K562 (cell line): ENCODE measurements around the gene CCDC196. TPM values are rescaled to one million over a fixed set of nuclear protein-coding genes. Genes with fewer than 3 reads are reported as not detected.

Experiments
- ASH1L ChIP-seq: fragments of 450-650 bp; IDR thresholded peaks from 2 replicates; pipeline ENCODE4 v1.6.1; 2018; ENCODE audit warnings: borderline replicate concordance, mild to moderate bottlenecking, low read depth; ENCODE audit not compliant: partially characterized antibody
- CBX3 ChIP-seq, 2 experiments: IDR thresholded peaks; 1 replicate in 1 of 2; 2 replicates in 1 of 2; pipeline ENCODE4 v1.6.1; 2012; ENCODE audit warnings: inconsistent platforms in 2 of 2, low read length in 2 of 2, borderline replicate concordance in 1 of 2, control low read depth in 1 of 2
- ETS1 ChIP-seq: conservative IDR thresholded peaks from 2 replicates; pipeline ENCODE4 v1.6.1; 2011; ENCODE audit warnings: low read depth, mild to moderate bottlenecking, low read length; ENCODE audit not compliant: control insufficient read depth
- ETV6 ChIP-seq, 3 experiments: fragments of 150-350 bp in 1 of 3; sonication (generic) in 1 of 3; formaldehyde crosslinking in 1 of 3; IDR thresholded peaks; 2 replicates each; pipeline versions ENCODE4 v1.6.1 to v1.8.0; 2014 to 2022; ENCODE audit warnings: borderline replicate concordance in 2 of 3, low read depth in 2 of 3, antibody characterized with exemption in 1 of 3, low read length in 1 of 3, mild to moderate bottlenecking in 1 of 3, missing genetic modification reagents in 1 of 3
- HDAC6 ChIP-seq: IDR thresholded peaks from 2 replicates; pipeline ENCODE4 v1.6.1; 2012; ENCODE audit warnings: low read depth, mild to moderate bottlenecking, control low read depth, inconsistent platforms, low read length, moderate library complexity
- MCM3 ChIP-seq: fragments of 450-650 bp; IDR thresholded peaks from 2 replicates; pipeline ENCODE4 v1.6.1; 2016
- MCM7 ChIP-seq, 2 experiments: fragments of 450-650 bp; IDR thresholded peaks; 2 replicates each; pipeline ENCODE4 v1.6.1; 2016 to 2018
- MNT ChIP-seq, 2 experiments: fragments of 450-650 bp; conservative IDR thresholded peaks; 2 replicates each; pipeline ENCODE4 v1.6.1; 2017; ENCODE audit warnings: mild to moderate bottlenecking in 2 of 2, moderate library complexity in 2 of 2
- NFE2L1 ChIP-seq: fragments of 450-650 bp; IDR thresholded peaks from 2 replicates; pipeline ENCODE4 v1.6.1; 2016; ENCODE audit warnings: missing genetic modification characterization, low read depth, mild to moderate bottlenecking, missing compliant biosample characterization, moderate library complexity, borderline replicate concordance
- RBM14 ChIP-seq: fragments of 200-400 bp; formaldehyde crosslinking; IDR thresholded peaks from 2 replicates; pipeline ENCODE4 v1.6.1; 2018; ENCODE audit warnings: low read depth, mild to moderate bottlenecking, low read length, moderate library complexity, borderline replicate concordance; ENCODE audit not compliant: insufficient read depth
- SIN3B ChIP-seq: fragments of 450-650 bp; IDR thresholded peaks from 2 replicates; pipeline ENCODE4 v1.6.1; 2017; ENCODE audit warnings: low read depth, mild to moderate bottlenecking, moderate library complexity
- TEAD1 ChIP-seq, 2 experiments: fragments of 450-650 bp in 1 of 2; sonication (generic) in 1 of 2; formaldehyde crosslinking; IDR thresholded peaks; 2 replicates each; pipeline versions ENCODE4 v1.4.0 to v1.8.0; 2020 to 2022; ENCODE audit warnings: mild to moderate bottlenecking in 2 of 2, missing genetic modification reagents in 1 of 2
- ZNF785 ChIP-seq: fragments of 250-450 bp; sonication (Bioruptor Pico); IDR thresholded peaks from 2 replicates; pipeline ENCODE4 v1.4.0; 2020; ENCODE audit warnings: mild to moderate bottlenecking
- polyA plus RNA-seq, 8 experiments: library from polyadenylated mRNA; depleted of rRNA in 4 of 8; stranded (reverse) in 5 of 8; unstranded in 3 of 8; fragments of >200 nt; fragmentation: Nextera tagmentation in 2 of 8; fragmentation: Illumina TruSeq in 1 of 8; extraction: Ambion mirVana in 2 of 8; extraction: Trizol in 1 of 8; gene quantifications; 2 replicates each; pipeline versions ENCODE4 v1.2.1 to v1.2.3, GENCODE V29; 2011 to 2014; ENCODE audit warnings: inconsistent platforms in 1 of 8, missing spikeins in 1 of 8
- total RNA-seq, 7 experiments: library from RNA; depleted of rRNA in 6 of 7; stranded (reverse); fragments of >200 nt in 6 of 7; fragmentation: Illumina TruSeq in 2 of 7; extraction: Trizol in 2 of 7; gene quantifications; 2 replicates each; pipeline versions ENCODE4 v1.2.1 to v1.2.3, GENCODE V29; 2011 to 2021; ENCODE audit warnings: low replicate concordance in 1 of 7
- TF ChIP-seq, protein P1 (sequence below), 2 experiments: IDR thresholded peaks; 2 replicates each; pipeline ENCODE4 v1.6.1; 2011; ENCODE audit warnings: borderline replicate concordance in 1 of 2, control low read depth in 1 of 2, low read depth in 1 of 2, low read length in 1 of 2, mild to moderate bottlenecking in 1 of 2, mixed read lengths in 1 of 2, moderate library complexity in 1 of 2; ENCODE audit not compliant: insufficient read depth in 1 of 2, insufficient read length in 1 of 2, poor library complexity in 1 of 2, severe bottlenecking in 1 of 2; ENCODE audit errors: extremely low read depth in 1 of 2
- TF ChIP-seq, protein P2 (sequence below): sonication (generic); formaldehyde crosslinking; IDR thresholded peaks from 2 replicates; pipeline ENCODE4 v1.8.0; 2023; ENCODE audit warnings: missing genetic modification reagents, mild to moderate bottlenecking, borderline replicate concordance

CCDC196 gene
- total and polyA plus RNA-seq, 9 of the 15 experiments (the other 6 are each of a cell fraction or from before 2014, with no cell fraction given): not detected

DNA sequence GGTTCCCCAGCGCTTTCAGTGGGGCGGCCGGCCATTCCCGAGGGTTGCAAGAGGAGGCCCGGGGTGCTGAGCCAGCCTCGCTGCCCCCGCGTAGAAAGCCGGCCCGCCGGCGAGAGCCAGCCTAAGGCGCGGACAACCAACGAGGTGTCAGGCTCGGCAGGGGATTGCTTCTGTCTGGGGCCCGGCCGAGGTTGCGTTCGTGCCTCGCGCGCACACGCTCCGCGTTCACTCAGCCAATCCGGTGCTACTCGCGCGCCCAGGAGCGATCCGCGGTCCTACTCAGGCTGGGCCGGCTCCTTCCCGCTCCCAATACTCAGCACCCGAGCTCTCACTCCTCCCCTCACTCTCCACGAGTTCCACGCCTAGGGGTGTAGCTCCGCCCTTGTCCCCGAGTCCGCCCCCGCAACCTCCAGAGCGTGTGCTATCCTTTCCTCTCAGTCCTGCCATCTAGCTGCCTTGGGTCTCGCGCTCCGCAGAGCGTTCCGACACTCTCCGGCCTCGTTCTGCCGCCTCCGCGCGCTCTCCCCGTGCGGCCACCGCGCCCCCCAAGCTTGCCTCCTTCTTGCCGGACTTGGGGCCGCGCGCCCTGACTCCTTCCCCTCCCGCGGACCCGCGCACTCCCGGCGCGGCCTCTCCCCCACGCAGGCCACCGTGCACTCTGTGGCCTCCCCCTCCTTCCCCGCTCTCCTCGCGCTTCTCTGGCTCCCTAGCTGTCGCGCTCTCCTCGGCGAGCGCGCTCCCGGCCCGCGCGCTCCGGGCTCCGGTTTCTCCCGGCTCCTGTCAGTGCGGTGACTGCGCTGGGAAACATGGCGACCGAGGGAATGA lies 21.8 kb downstream of the CCDC196 start, which contains the start of gene GPHN (continued):
- TF ChIP-seq CBX3 (IDR thresholded peaks at IDR 0.05; ENCODE audit: borderline replicate concordance in 1 of 2, low read length in 2 of 2): 0 out of 3 replicates have a peak, but pooled peaks of 1 of the 2 experiments have one; percentile 11
- TF ChIP-seq MNT (conservative IDR thresholded peaks at IDR 0.05): peak; percentile 57 to 75
- no peak for TF ChIP-seq MCM7 (IDR thresholded peaks at IDR 0.05)
- no peak for TF ChIP-seq ZNF785 (CRISPR knock-in tag)
- TF ChIP-seq SIN3B: no peak
- TF ChIP-seq ETV6 (IDR thresholded peaks at IDR 0.05; ENCODE audit: borderline replicate concordance in 1 of 2, low read depth in 2 of 2, low read length in 1 of 2): no peak
- no peak for TF ChIP-seq ETV6 (CRISPR knock-in tag; IDR thresholded peaks at IDR 0.05; ENCODE audit: borderline replicate concordance)
- TF ChIP-seq RBM14: no peak
- TF ChIP-seq TEAD1 (CRISPR knock-in tag; IDR thresholded peaks at IDR 0.05): no peak
- TF ChIP-seq, protein P1, sequence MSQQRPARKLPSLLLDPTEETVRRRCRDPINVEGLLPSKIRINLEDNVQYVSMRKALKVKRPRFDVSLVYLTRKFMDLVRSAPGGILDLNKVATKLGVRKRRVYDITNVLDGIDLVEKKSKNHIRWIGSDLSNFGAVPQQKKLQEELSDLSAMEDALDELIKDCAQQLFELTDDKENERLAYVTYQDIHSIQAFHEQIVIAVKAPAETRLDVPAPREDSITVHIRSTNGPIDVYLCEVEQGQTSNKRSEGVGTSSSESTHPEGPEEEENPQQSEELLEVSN (IDR thresholded peaks at IDR 0.05; ENCODE audit: borderline replicate concordance in 1 of 2, extremely low read depth in 1 of 2, insufficient read depth in 1 of 2, insufficient read length in 1 of 2, low read depth in 1 of 2, low read length in 1 of 2, poor library complexity in 1 of 2, severe bottlenecking in 1 of 2): peak; percentile 85 to 90
- TF ChIP-seq HDAC6: no peak
- TF ChIP-seq MCM3: no peak
- no peak; the same call in 1 of the 2 replicates for TF ChIP-seq ETS1
- no peak for TF ChIP-seq NFE2L1
- TF ChIP-seq, protein P2, sequence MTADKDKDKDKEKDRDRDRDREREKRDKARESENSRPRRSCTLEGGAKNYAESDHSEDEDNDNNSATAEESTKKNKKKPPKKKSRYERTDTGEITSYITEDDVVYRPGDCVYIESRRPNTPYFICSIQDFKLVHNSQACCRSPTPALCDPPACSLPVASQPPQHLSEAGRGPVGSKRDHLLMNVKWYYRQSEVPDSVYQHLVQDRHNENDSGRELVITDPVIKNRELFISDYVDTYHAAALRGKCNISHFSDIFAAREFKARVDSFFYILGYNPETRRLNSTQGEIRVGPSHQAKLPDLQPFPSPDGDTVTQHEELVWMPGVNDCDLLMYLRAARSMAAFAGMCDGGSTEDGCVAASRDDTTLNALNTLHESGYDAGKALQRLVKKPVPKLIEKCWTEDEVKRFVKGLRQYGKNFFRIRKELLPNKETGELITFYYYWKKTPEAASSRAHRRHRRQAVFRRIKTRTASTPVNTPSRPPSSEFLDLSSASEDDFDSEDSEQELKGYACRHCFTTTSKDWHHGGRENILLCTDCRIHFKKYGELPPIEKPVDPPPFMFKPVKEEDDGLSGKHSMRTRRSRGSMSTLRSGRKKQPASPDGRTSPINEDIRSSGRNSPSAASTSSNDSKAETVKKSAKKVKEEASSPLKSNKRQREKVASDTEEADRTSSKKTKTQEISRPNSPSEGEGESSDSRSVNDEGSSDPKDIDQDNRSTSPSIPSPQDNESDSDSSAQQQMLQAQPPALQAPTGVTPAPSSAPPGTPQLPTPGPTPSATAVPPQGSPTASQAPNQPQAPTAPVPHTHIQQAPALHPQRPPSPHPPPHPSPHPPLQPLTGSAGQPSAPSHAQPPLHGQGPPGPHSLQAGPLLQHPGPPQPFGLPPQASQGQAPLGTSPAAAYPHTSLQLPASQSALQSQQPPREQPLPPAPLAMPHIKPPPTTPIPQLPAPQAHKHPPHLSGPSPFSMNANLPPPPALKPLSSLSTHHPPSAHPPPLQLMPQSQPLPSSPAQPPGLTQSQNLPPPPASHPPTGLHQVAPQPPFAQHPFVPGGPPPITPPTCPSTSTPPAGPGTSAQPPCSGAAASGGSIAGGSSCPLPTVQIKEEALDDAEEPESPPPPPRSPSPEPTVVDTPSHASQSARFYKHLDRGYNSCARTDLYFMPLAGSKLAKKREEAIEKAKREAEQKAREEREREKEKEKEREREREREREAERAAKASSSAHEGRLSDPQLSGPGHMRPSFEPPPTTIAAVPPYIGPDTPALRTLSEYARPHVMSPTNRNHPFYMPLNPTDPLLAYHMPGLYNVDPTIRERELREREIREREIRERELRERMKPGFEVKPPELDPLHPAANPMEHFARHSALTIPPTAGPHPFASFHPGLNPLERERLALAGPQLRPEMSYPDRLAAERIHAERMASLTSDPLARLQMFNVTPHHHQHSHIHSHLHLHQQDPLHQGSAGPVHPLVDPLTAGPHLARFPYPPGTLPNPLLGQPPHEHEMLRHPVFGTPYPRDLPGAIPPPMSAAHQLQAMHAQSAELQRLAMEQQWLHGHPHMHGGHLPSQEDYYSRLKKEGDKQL: no peak
- no peak for TF ChIP-seq ASH1L
